ENCODE data around the gene CAMTA1.

CAMTA1 gene

GRCh38 chr1:7613851-7614205 is 828.6 kb downstream of the CAMTA1 start:
- DNase-seq = no peak

- DNase-seq = no peak
Measured at GRCh38 chr1:7614576-7615074, 829.4 kb downstream of the CAMTA1 start.

GRCh38 chr1:7615138-7615537 is 829.9 kb downstream of the CAMTA1 start:
- no peak for DNase-seq

GRCh38 chr1:7616076-7616832 is 831.0 kb downstream of the CAMTA1 start:
- peak; percentile 37 for DNase-seq

GRCh38 chr1:7616953-7617352 is 831.7 kb downstream of the CAMTA1 start:
- no peak for DNase-seq

GRCh38 chr1:7617826-7618225 is 832.6 kb downstream of the CAMTA1 start:
- DNase-seq = no peak

GRCh38 chr1:7620196-7620595 is 834.9 kb downstream of the CAMTA1 start:
- no peak for DNase-seq

GRCh38 chr1:7621334-7622219 is 836.3 kb downstream of the CAMTA1 start:
- peak; percentile 23 for DNase-seq

- no peak for DNase-seq
Measured at GRCh38 chr1:7623842-7624241, 838.6 kb downstream of the CAMTA1 start.

- DNase-seq = no peak
Measured at GRCh38 chr1:7624791-7625355, 839.6 kb downstream of the CAMTA1 start.

GRCh38 chr1:7625401-7625800 is 840.1 kb downstream of the CAMTA1 start:
- DNase-seq = no peak

- no peak for DNase-seq
Measured at GRCh38 chr1:7628273-7628672, 843.0 kb downstream of the CAMTA1 start.

- DNase-seq = no peak
Measured at GRCh38 chr1:7629011-7629410, 843.8 kb downstream of the CAMTA1 start.

GRCh38 chr1:7629465-7630195 is 844.4 kb downstream of the CAMTA1 start:
- no peak for DNase-seq

- DNase-seq = no peak
Measured at GRCh38 chr1:7630378-7630777, 845.1 kb downstream of the CAMTA1 start.

- no peak for DNase-seq
Measured at GRCh38 chr1:7632176-7632575, 846.9 kb downstream of the CAMTA1 start.

GRCh38 chr1:7632681-7633080 is 847.4 kb downstream of the CAMTA1 start:
- no peak for DNase-seq

GRCh38 chr1:7633506-7634245 is 848.4 kb downstream of the CAMTA1 start:
- DNase-seq = no peak

GRCh38 chr1:7634546-7635240 is 849.4 kb downstream of the CAMTA1 start:
- no peak for DNase-seq

GRCh38 chr1:7636795-7637526 is 851.7 kb downstream of the CAMTA1 start:
- no peak for DNase-seq

- no peak for DNase-seq
Measured at GRCh38 chr1:7638078-7638477, 852.8 kb downstream of the CAMTA1 start.

All from EL (cell line).